ENCODE measurements around the gene SAYSD1.
"Not testable (repeated sequence)": the region's sequence is repeated elsewhere in the genome, so short reads cannot be mapped to it uniquely, and the experiment has no call there.

Gene SAYSD1

GRCh38 chr6:39114704-39115599, at the start of gene SAYSD1:
TSS of gene SAYSD1 (minus strand) at chr6:39115186. CDS start at chr6:39115089, 97 bp downstream.
- peak; percentile 31 for DNase-seq

- no peak for DNase-seq
These were observed 42.5 kb upstream of the SAYSD1 start for GRCh38 chr6:39157511-39157910.

GRCh38 chr6:39156801-39157200, 41.8 kb upstream of the SAYSD1 start:
- DNase-seq = no peak

GRCh38 chr6:39154705-39155104, 39.7 kb upstream of the SAYSD1 start:
- no peak for DNase-seq

- DNase-seq = no peak
These were observed 38.9 kb upstream of the SAYSD1 start for GRCh38 chr6:39153766-39154397.

GRCh38 chr6:39152262-39152661, 37.3 kb upstream of the SAYSD1 start:
- no peak for DNase-seq

GRCh38 chr6:39151211-39151610, 36.2 kb upstream of the SAYSD1 start:
- no peak for DNase-seq

GRCh38 chr6:39144481-39145173, 29.6 kb upstream of the SAYSD1 start:
- DNase-seq = no peak

- DNase-seq = no peak
These were observed 28.4 kb upstream of the SAYSD1 start for GRCh38 chr6:39143238-39143930.

- DNase-seq = no peak
These were observed 25.7 kb upstream of the SAYSD1 start for GRCh38 chr6:39140556-39141167.

- no peak for DNase-seq
These were observed 22.3 kb upstream of the SAYSD1 start for GRCh38 chr6:39137245-39137644.

- not testable (repeated sequence) for DNase-seq
These were observed 21.2 kb upstream of the SAYSD1 start for GRCh38 chr6:39136207-39136606.

- DNase-seq = not testable (repeated sequence)
These were observed 19.8 kb upstream of the SAYSD1 start for GRCh38 chr6:39134761-39135160.

GRCh38 chr6:39130691-39131090, 15.7 kb upstream of the SAYSD1 start:
- no peak for DNase-seq

- no peak for DNase-seq
These were observed 13.8 kb upstream of the SAYSD1 start for GRCh38 chr6:39128832-39129231.

- no peak for DNase-seq
These were observed 13.1 kb upstream of the SAYSD1 start for GRCh38 chr6:39128106-39128505.

- no peak for DNase-seq
These were observed 9.1 kb upstream of the SAYSD1 start for GRCh38 chr6:39124114-39124513.

GRCh38 chr6:39118921-39119320, 3.9 kb upstream of the SAYSD1 start:
- DNase-seq = no peak

- DNase-seq = no peak
These were observed 640 bp downstream of the SAYSD1 start for GRCh38 chr6:39114388-39114703.

- DNase-seq = no peak
These were observed 1.2 kb downstream of the SAYSD1 start for GRCh38 chr6:39113788-39114187.

GRCh38 chr6:39111280-39111679, 3.7 kb downstream of the SAYSD1 start:
- no peak for DNase-seq

- DNase-seq = no peak
These were observed 6.7 kb downstream of the SAYSD1 start for GRCh38 chr6:39108041-39108839.

All from SIG-M5 (cell line).